Astrocyte (in vitro differentiated cells and primary cell): ENCODE results near the gene HNRNPU. TPM values are rescaled to one million over a fixed set of nuclear protein-coding genes. Genes with fewer than 3 reads are reported as not detected.

ENCODE experiments used
- DNase-seq: peaks from one replicate; pipeline ENCODE4 v3.0.0-alpha.2; 2010; ENCODE audit warnings: low read depth
- FAIRE-seq: peaks from 2 replicates; lab custom pipeline; 2011; peaks lifted over from hg19 to GRCh38; lab: Jason Lieb, UNC
- H2AFZ ChIP-seq: 2 replicates; pipeline ENCODE4 v1.6.0; 2012; ENCODE audit warnings: low read depth, low read length, inconsistent platforms
- H3K27ac ChIP-seq: 2 replicates; pipeline ENCODE4 v1.5.1; 2011; ENCODE audit warnings: low read depth, low read length, inconsistent platforms
- H3K27me3 ChIP-seq: 2 replicates; pipeline ENCODE4 v1.6.0; 2011; ENCODE audit warnings: low read length, inconsistent platforms; ENCODE audit not compliant: insufficient read depth
- H3K36me3 ChIP-seq: 2 replicates; pipeline ENCODE4 v1.5.1; 2011; ENCODE audit warnings: low read length, inconsistent platforms; ENCODE audit not compliant: insufficient read depth
- H3K4me1 ChIP-seq: 2 replicates; pipeline ENCODE4 v1.5.1; 2011; ENCODE audit warnings: low read length, inconsistent platforms; ENCODE audit not compliant: insufficient read depth
- H3K4me2 ChIP-seq: 2 replicates; pipeline ENCODE4 v1.6.0; 2012; ENCODE audit warnings: low read length, inconsistent platforms
- H3K4me3 ChIP-seq: 2 replicates; pipeline ENCODE4 v1.5.1; 2011; ENCODE audit warnings: low read depth, mild to moderate bottlenecking, low read length, inconsistent platforms; ENCODE audit not compliant: insufficient read depth
- H3K79me2 ChIP-seq: 2 replicates; pipeline ENCODE4 v1.6.0; 2012; ENCODE audit warnings: mild to moderate bottlenecking, low read length, inconsistent platforms; ENCODE audit not compliant: insufficient read depth
- H3K9ac ChIP-seq: 2 replicates; pipeline ENCODE4 v1.6.0; 2012; ENCODE audit warnings: mild to moderate bottlenecking, low read length, inconsistent platforms
- H3K9me3 ChIP-seq: 2 replicates; pipeline ENCODE4 v1.5.1; 2012; ENCODE audit warnings: low read depth, mild to moderate bottlenecking, low read length, inconsistent platforms; ENCODE audit not compliant: insufficient read depth
- H4K20me1 ChIP-seq: 2 replicates; pipeline ENCODE4 v1.6.0; 2012; ENCODE audit warnings: low read length, inconsistent platforms; ENCODE audit not compliant: insufficient read depth
- H3K27ac Mint-ChIP-seq: one replicate; pipeline ENCODE4 v1.8.0; 2021; ENCODE audit warnings: mild to moderate bottlenecking, mixed read lengths; ENCODE audit not compliant: unreplicated experiment
- H3K27me3 Mint-ChIP-seq: one replicate; pipeline ENCODE4 v1.8.0; 2021; ENCODE audit warnings: low read depth, mixed read lengths; ENCODE audit not compliant: unreplicated experiment
- H3K36me3 Mint-ChIP-seq: one replicate; pipeline ENCODE4 v1.8.0; 2021; ENCODE audit warnings: low read depth, mixed read lengths; ENCODE audit not compliant: unreplicated experiment
- H3K4me1 Mint-ChIP-seq: one replicate; pipeline ENCODE4 v1.8.0; 2021; ENCODE audit warnings: low read depth, mixed read lengths; ENCODE audit not compliant: unreplicated experiment
- H3K4me3 Mint-ChIP-seq: one replicate; pipeline ENCODE4 v1.8.0; 2021; ENCODE audit warnings: mild to moderate bottlenecking, moderate library complexity, mixed read lengths; ENCODE audit not compliant: unreplicated experiment
- H3K9me3 Mint-ChIP-seq: one replicate; pipeline ENCODE4 v1.8.0; 2021; ENCODE audit warnings: mild to moderate bottlenecking, mixed read lengths; ENCODE audit not compliant: unreplicated experiment
- CTCF ChIP-seq: IDR thresholded peaks from 2 replicates; pipeline ENCODE4 v1.5.1; 2011; ENCODE audit warnings: low read depth, mild to moderate bottlenecking, inconsistent platforms, low read length, moderate library complexity; ENCODE audit not compliant: insufficient read depth
- EZH2 ChIP-seq: IDR thresholded peaks from 2 replicates; pipeline ENCODE4 v1.6.1; 2012; ENCODE audit warnings: mild to moderate bottlenecking, low read length, inconsistent platforms; ENCODE audit not compliant: insufficient read depth
- total RNA-seq: library from RNA; stranded (reverse); gene quantifications from 2 replicates; pipeline ENCODE4 v1.2.1, GENCODE V29; 2021

The HNRNPU gene
- total RNA-seq, 1 donor from 2014 or later: 289 TPM

- Histone ChIP-seq H3K4me1 (peaks cover 7% of the 10 kb centered on the region), H2AFZ (no peak overlapping the region), H3K4me3 (no peak overlapping the region), H3K79me2 (no peaks in the 10 kb centered on the region), H3K9me3 (no peaks in the 10 kb centered on the region), H3K9ac (no peak overlapping the region), H3K36me3 (no peaks in the 10 kb centered on the region), H3K27me3 (no peaks in the 10 kb centered on the region), H4K20me1 (no peaks in the 10 kb centered on the region), H3K4me2 (no peak overlapping the region), H3K27ac (no peak overlapping the region)
- no peak for DNase-seq
- TF ChIP-seq EZH2 (no peak), CTCF (no peak)
- H3K4me1 Mint-ChIP-seq: peaks cover 5% of the 10 kb centered on the region
- no peak for FAIRE-seq
- H3K27me3 Mint-ChIP-seq: peaks cover 2% of the 10 kb centered on the region
- no peaks in the 10 kb centered on the region for H3K36me3 Mint-ChIP-seq
- H3K9me3 Mint-ChIP-seq: no peaks in the 10 kb centered on the region
- no peak overlapping the region for H3K27ac Mint-ChIP-seq
- H3K4me3 Mint-ChIP-seq: no peak overlapping the region
Observed at GRCh38 chr1:244901400-244902015, 37.2 kb upstream of the HNRNPU start.

- no peak overlapping the region for H3K27ac Mint-ChIP-seq
Observed at GRCh38 chr1:244897476-244898254, 33.3 kb upstream of the HNRNPU start.

More at GRCh38 chr1:244897476-244898254, 33.3 kb upstream of the HNRNPU start:
- Mint-ChIP-seq H3K4me1 (peaks cover 6% of the 10 kb centered on the region), H3K4me3 (no peak overlapping the region), H3K36me3 (no peaks in the 10 kb centered on the region), H3K27me3 (peaks cover 2% of the 10 kb centered on the region), H3K9me3 (no peaks in the 10 kb centered on the region)
- Histone ChIP-seq H3K9me3 (no peaks in the 10 kb centered on the region), H3K4me2 (no peak overlapping the region), H3K4me1 (peaks cover 9% of the 10 kb centered on the region), H3K36me3 (no peaks in the 10 kb centered on the region), H4K20me1 (no peaks in the 10 kb centered on the region), H3K9ac (no peak overlapping the region), H2AFZ (no peak overlapping the region), H3K27me3 (no peaks in the 10 kb centered on the region), H3K27ac (no peak overlapping the region), H3K79me2 (no peaks in the 10 kb centered on the region), H3K4me3 (no peak overlapping the region)
- no peak for DNase-seq
- TF ChIP-seq CTCF (no peak), EZH2 (no peak)
- FAIRE-seq: no peak
